Measurements from ENCODE around the gene CCDC160.

CCDC160 gene

DNA sequence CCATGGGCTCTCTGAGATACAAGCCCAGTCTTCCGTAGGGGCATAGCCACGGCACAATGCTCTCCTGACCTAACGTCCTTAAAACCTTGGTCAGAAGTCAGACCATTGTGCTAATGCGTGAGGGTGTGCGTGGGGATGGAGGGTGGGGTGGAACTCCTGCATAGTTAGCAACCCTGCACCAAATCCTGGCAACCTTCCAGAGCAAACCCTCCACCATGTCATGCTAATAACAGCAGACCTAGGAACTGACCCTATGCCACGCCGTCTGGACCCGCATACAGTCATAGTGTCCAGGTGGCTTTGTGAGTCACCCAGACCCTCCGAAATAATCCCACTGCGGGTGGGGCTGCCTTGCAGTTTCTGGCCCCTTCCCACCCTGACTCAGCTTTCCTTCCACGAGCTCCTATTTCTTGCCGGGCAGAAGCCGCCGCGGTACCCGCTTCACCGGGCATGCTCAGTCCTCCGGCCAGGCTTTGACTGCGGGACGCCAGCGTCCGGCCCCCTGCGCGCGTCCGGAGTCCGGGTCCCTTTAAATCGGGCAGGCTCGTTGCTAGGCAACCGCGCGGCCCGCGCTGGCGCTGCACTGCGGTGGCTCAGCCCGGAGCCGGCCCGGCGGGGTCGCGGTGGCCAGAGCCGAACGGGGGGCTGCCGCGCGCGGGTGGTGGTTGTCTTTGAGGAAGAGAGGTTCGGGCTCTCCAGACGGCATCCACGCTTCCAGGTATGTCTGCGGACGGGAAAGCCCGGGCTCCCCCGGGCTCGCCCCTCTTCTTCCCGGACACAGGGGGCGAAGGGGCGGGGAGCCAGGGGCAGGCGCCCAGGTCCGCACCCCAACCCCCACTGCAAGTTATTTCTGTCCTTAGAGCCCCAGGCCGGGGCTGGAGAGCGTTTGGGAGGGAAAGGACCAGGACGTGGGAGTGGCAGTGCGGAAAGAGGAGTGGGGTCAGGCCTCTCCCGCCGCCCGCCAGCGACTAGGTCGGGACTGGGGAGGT, at the start of gene CCDC160:
TSS of gene CCDC160 (plus strand) at position 557 of the 989 bp plus-strand sequence. CDS start 7,619 bp downstream, outside the sequence.
- TF ChIP-seq, protein P1, sequence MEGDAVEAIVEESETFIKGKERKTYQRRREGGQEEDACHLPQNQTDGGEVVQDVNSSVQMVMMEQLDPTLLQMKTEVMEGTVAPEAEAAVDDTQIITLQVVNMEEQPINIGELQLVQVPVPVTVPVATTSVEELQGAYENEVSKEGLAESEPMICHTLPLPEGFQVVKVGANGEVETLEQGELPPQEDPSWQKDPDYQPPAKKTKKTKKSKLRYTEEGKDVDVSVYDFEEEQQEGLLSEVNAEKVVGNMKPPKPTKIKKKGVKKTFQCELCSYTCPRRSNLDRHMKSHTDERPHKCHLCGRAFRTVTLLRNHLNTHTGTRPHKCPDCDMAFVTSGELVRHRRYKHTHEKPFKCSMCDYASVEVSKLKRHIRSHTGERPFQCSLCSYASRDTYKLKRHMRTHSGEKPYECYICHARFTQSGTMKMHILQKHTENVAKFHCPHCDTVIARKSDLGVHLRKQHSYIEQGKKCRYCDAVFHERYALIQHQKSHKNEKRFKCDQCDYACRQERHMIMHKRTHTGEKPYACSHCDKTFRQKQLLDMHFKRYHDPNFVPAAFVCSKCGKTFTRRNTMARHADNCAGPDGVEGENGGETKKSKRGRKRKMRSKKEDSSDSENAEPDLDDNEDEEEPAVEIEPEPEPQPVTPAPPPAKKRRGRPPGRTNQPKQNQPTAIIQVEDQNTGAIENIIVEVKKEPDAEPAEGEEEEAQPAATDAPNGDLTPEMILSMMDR (conservative IDR thresholded peaks at IDR 0.05; ENCODE audit: control insufficient read depth, insufficient read depth, low read depth, low read length) = no peak
- DNase-seq (ENCODE audit: low read depth) = peak; percentile 4
- H3K4me3 ChIP-seq (ENCODE audit: control insufficient read depth, low read depth, low read length) = peak within 1 kb of the TSS; percentile 28

DNA sequence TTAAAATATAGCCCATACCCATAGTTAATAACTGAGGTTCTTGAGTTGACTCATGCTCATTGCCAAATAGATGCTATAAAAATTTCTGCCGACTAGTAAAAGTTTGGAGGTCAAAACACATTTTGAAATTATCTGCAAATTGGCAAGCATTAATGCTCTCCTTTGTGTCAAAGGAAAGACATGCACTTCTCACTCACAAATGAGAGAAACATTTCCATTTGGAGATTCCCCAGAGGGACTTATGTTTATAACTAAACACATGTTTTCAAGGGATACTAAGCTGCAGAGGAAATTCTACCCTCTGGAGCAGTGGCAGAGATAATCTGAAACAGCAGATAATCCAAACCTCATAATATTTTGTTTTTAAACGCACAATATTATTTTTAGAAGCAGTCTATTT, 45.7 kb upstream of the CCDC160 start:
- H3K4me3 ChIP-seq (ENCODE audit: control insufficient read depth, low read depth, low read length) = no peak overlapping the region
- DNase-seq (ENCODE audit: low read depth) = no peak
- TF ChIP-seq, protein P1 (conservative IDR thresholded peaks at IDR 0.05; ENCODE audit: control insufficient read depth, insufficient read depth, low read depth, low read length) = no peak

DNA sequence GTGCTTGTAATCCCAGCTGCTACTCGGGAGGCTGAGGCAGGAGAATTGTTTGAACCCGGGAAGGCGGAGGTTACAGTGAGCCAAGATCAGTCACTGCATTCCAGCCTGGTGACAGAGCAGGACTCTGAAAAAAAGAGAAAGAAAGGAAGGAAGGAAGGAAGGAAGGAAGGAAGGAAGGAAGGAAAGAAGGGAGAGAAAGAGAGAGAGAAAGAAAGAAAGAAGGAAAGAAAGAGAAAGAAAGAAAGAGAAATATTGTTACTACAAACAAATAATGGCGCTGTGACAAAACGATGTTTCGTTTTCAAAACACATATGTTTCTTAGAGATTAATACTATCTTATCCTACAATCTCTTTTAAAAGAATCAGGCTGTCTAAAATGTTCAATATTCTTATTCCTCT, 42.1 kb upstream of the CCDC160 start:
- TF ChIP-seq, protein P1 (conservative IDR thresholded peaks at IDR 0.05; ENCODE audit: control insufficient read depth, insufficient read depth, low read depth, low read length) = no peak
- no peak for DNase-seq (ENCODE audit: low read depth)
- H3K4me3 ChIP-seq (ENCODE audit: control insufficient read depth, low read depth, low read length) = no peak overlapping the region

DNA sequence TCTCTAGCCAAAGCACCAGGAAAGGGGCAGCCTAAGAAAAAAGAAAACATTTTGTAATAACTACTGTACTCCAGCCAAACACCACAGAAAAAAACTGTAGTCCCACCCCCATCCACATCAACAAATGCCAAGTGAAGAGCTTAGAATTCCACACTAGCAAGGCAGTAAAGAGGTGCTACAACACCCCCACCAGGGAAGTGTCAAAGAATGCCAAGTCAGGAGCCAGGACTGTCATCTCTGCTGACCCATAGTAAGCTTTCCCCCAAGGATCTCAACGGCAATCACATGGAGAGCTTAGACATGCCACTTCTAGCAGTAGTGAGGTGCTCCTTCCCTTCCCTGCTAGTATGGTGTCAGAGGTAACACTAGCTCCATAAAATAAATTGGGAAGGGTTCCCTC, 34.4 kb upstream of the CCDC160 start:
- H3K4me3 ChIP-seq (ENCODE audit: control insufficient read depth, low read depth, low read length) = no peak overlapping the region
- TF ChIP-seq, protein P1 (conservative IDR thresholded peaks at IDR 0.05; ENCODE audit: control insufficient read depth, insufficient read depth, low read depth, low read length) = no peak
- no peak for DNase-seq (ENCODE audit: low read depth)

DNA sequence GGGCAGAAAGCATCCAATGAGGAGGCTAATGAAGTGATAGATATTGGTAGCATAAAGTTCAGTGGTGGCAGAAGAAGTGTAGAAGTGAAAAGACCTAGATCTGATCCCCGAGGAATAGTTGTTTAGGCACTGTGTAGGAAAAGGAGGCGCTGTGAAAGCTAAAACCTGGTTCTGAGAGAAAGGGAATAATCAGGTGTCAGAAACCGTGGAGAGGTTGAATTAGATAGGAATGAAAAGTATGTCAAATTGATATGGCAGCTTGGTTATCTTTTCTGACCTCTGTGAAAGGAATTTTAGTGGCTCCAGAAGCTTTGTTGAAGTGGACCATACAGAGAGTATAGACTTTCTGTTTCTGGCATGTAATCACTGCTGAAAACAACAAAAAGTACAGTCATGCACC, 30.8 kb upstream of the CCDC160 start:
- TF ChIP-seq, protein P1 (conservative IDR thresholded peaks at IDR 0.05; ENCODE audit: control insufficient read depth, insufficient read depth, low read depth, low read length) = no peak
- no peak for DNase-seq (ENCODE audit: low read depth)
- H3K4me3 ChIP-seq (ENCODE audit: control insufficient read depth, low read depth, low read length) = no peak overlapping the region

DNA sequence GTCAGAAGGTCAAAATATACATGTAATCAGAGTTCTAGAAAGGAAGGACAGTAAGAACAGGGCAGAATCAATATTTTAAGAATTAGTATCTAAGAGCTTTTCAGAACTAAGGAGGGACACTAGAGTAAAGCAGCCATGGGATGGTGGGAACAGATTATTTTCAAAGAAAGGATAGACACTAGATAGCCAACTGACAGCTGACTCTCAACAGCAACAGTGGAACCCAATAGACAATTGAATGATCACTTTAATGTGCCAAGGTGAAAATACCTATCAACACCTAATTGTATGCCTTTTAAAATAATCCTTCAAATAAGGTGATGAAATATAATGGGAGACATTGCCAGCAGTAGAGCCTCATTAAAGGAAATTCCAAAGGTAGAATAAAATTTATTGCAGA, 26.5 kb upstream of the CCDC160 start:
- H3K4me3 ChIP-seq (ENCODE audit: control insufficient read depth, low read depth, low read length) = no peak overlapping the region
- DNase-seq (ENCODE audit: low read depth) = no peak
- TF ChIP-seq, protein P1 (conservative IDR thresholded peaks at IDR 0.05; ENCODE audit: control insufficient read depth, insufficient read depth, low read depth, low read length) = no peak
